GM12878 (cell line): Measurements from ENCODE around the gene OTOGL. TPM values are rescaled to one million over a fixed set of nuclear protein-coding genes. Genes with fewer than 3 reads are reported as not detected.
"Not testable (repeated sequence)": the region's sequence is repeated elsewhere in the genome, so short reads cannot be mapped to it uniquely, and the experiment has no call there.

Experiments used
- ATAC-seq: fragments of 200-7000 bp; cut with Tn5 transposase; 3 replicates; pipeline ENCODE4 v1.9.1; 2020; ENCODE audit warnings: mild to moderate bottlenecking, moderate library complexity
- BruUV-seq: library from RNA; stranded (reverse); fragments of 400-500 nt; replicated peaks from 2 replicates; lab custom pipeline; 2021; lab: Mats Ljungman, UMichigan
- CTCF ChIA-PET: fragments of 300-600 bp; sonication (Branson Sonifier 250); formaldehyde crosslinking; extraction: SDS; loops from one replicate; lab custom pipeline; 2021; ENCODE audit warnings: inconsistent platforms; lab: Yijun Ruan, JAX
- POLR2A ChIA-PET: fragments of 350-600 bp; formaldehyde crosslinking; extraction: SDS; loops from one replicate; lab custom pipeline; 2021; ENCODE audit warnings: inconsistent platforms; lab: Charles Lee
- RAD21 ChIA-PET: fragments of 300-600 bp; sonication (Branson Sonifier 250); formaldehyde crosslinking; loops from one replicate; lab custom pipeline; 2023; ENCODE audit warnings: antibody characterized with exemption; ENCODE audit not compliant: unreplicated experiment; lab: Charles Lee
- SMC1A ChIA-PET: fragments of 300-600 bp; sonication (Branson Sonifier 250); formaldehyde crosslinking; loops from one replicate; lab custom pipeline; 2023; ENCODE audit not compliant: unreplicated experiment, uncharacterized antibody; lab: Charles Lee
- DNase-seq: peaks from one replicate; pipeline ENCODE4 v3.0.0-alpha.2; 2011; ENCODE audit warnings: low read depth, low spot score
- FAIRE-seq: peaks from 3 replicates; lab custom pipeline; 2011; peaks lifted over from hg19 to GRCh38; lab: Jason Lieb, UNC
- H2AFZ ChIP-seq: 2 replicates; pipeline ENCODE4 v1.6.0; 2011; ENCODE audit warnings: low read depth, low read length, control low read depth; ENCODE audit not compliant: control insufficient read depth
- H3K27ac ChIP-seq: 2 replicates; pipeline ENCODE4 v1.5.1; 2011; ENCODE audit warnings: control low read depth; ENCODE audit not compliant: control insufficient read depth, insufficient read depth
- H3K27me3 ChIP-seq, 2 experiments: replicated peaks in 1 of 2; 2 replicates each; pipeline versions ENCODE4 v1.6.0 to v1.6.1; 2011; ENCODE audit warnings: low read length in 1 of 2; ENCODE audit not compliant: control insufficient read depth in 2 of 2, insufficient read depth in 2 of 2
- H3K36me3 ChIP-seq, 2 experiments: 2 replicates each; pipeline ENCODE4 v1.5.1; 2011; ENCODE audit warnings: low read length in 1 of 2; ENCODE audit not compliant: control insufficient read depth in 2 of 2, insufficient read depth in 2 of 2
- H3K4me1 ChIP-seq: 2 replicates; pipeline ENCODE4 v1.6.1; 2011; ENCODE audit warnings: mild to moderate bottlenecking, low read length, moderate library complexity, mixed read lengths; ENCODE audit not compliant: control insufficient read depth, insufficient read depth
- H3K4me2 ChIP-seq: 2 replicates; pipeline ENCODE4 v1.6.0; 2011; ENCODE audit warnings: control low read depth; ENCODE audit not compliant: control insufficient read depth, insufficient read depth
- H3K4me3 ChIP-seq: fragments of 200-600 bp; sonication (generic); 2 replicates; pipeline ENCODE4 v1.5.1; 2016
- H3K79me2 ChIP-seq: 2 replicates; pipeline ENCODE4 v1.6.0; 2011; ENCODE audit warnings: low read length; ENCODE audit not compliant: control insufficient read depth, insufficient read depth
- H3K9ac ChIP-seq: 2 replicates; pipeline ENCODE4 v1.8.0; 2011; ENCODE audit warnings: low read length, control low read depth, mixed read lengths; ENCODE audit not compliant: control insufficient read depth, insufficient read depth
- H3K9me3 ChIP-seq: replicated peaks from 3 replicates; pipeline ENCODE4 v1.5.1; 2011; ENCODE audit warnings: mild to moderate bottlenecking, low read length; ENCODE audit not compliant: control insufficient read depth, insufficient read depth
- H4K20me1 ChIP-seq: 2 replicates; pipeline ENCODE4 v1.6.0; 2011; ENCODE audit not compliant: control insufficient read depth, insufficient read depth
- CBX5 ChIP-seq: sonication (generic); IDR thresholded peaks from 2 replicates; pipeline ENCODE4 v1.6.1; 2016; ENCODE audit warnings: low read depth, moderate library complexity, mild to moderate bottlenecking, inconsistent platforms
- KDM1A ChIP-seq: fragments of 200-600 bp; sonication (generic); IDR thresholded peaks from 2 replicates; pipeline ENCODE4 v1.6.1; 2016; ENCODE audit warnings: borderline replicate concordance
- MTA2 ChIP-seq: fragments of 450-650 bp; IDR thresholded peaks from 2 replicates; pipeline ENCODE4 v1.6.1; 2016; ENCODE audit warnings: low read depth, mild to moderate bottlenecking, moderate library complexity
- SUZ12 ChIP-seq: fragments of 200-600 bp; sonication (generic); IDR thresholded peaks from one replicate; pipeline ENCODE4 v1.6.1; 2018; ENCODE audit warnings: antibody characterized with exemption, mild to moderate bottlenecking; ENCODE audit not compliant: unreplicated experiment
- WRNIP1 ChIP-seq: IDR thresholded peaks from 2 replicates; pipeline ENCODE4 v1.6.1; 2011; ENCODE audit warnings: low read depth, low read length, improper control_type of control experiment, borderline replicate concordance
- WGBS: methylation state at CpG from one replicate; pipeline ENCODE4 v1.1.6; 2016; ENCODE audit warnings: low lambda C conversion rate; ENCODE audit not compliant: insufficient replicate concordance, insufficient coverage; ENCODE audit errors: missing lambda C conversion rate; 5-methylcytosine and 5-hydroxymethylcytosine counted together
- in situ Hi-C: fragments of 300-500 bp; cut with MboI; formaldehyde crosslinking; loops from 9 replicates; pipeline ENCODE4 v1.14.3; 2018; ENCODE audit warnings: mixed read lengths
- intact Hi-C: fragments of 100-400 bp; cut with micrococcal nuclease; formaldehyde crosslinking; loops from one replicate; pipeline ENCODE4 v1.14.2; 2022; ENCODE audit not compliant: unreplicated experiment
- polyA plus RNA-seq, 11 experiments: library from polyadenylated mRNA; depleted of rRNA in 4 of 11; unstranded in 6 of 11; stranded (reverse) in 5 of 11; fragments of >200 nt; fragmentation: Nextera tagmentation in 4 of 11; fragmentation: Illumina TruSeq in 1 of 11; extraction: Ambion mirVana in 4 of 11; extraction: Trizol in 1 of 11; gene quantifications; 1 replicate in 1 of 11; 2 replicates in 10 of 11; pipeline versions ENCODE4 v1.2.1 to v1.2.3, GENCODE V29; 2011 to 2016; ENCODE audit warnings: inconsistent platforms in 2 of 11, missing spikeins in 2 of 11, low read depth in 1 of 11
- total RNA-seq, 4 experiments: library from RNA; depleted of rRNA in 3 of 4; stranded (reverse); fragments of >200 nt in 3 of 4; fragmentation: Illumina TruSeq in 1 of 4; extraction: Trizol in 1 of 4; gene quantifications; 2 replicates each; pipeline versions ENCODE4 v1.2.1 to v1.2.3, GENCODE V29; 2013 to 2021
- TF ChIP-seq, protein P1 (sequence below): IDR thresholded peaks from 2 replicates; pipeline ENCODE4 v1.6.1; 2011; ENCODE audit warnings: borderline replicate concordance, low read depth, mild to moderate bottlenecking, moderate library complexity, low read length; ENCODE audit not compliant: insufficient read depth, poor library complexity, severe bottlenecking
- TF ChIP-seq, protein P2 (sequence below): fragments of 450-650 bp; IDR thresholded peaks from 2 replicates; pipeline ENCODE4 v1.6.1; 2016; ENCODE audit warnings: mild to moderate bottlenecking, moderate library complexity, borderline replicate concordance
- TF ChIP-seq, protein P3 (sequence below): fragments of 450-650 bp; IDR thresholded peaks from 2 replicates; pipeline ENCODE4 v1.6.1; 2017; ENCODE audit warnings: antibody characterized with exemption, mild to moderate bottlenecking, moderate library complexity

OTOGL gene
- total and polyA plus RNA-seq, 10 of the 15 experiments (the other 5 are each of a cell fraction or from before 2014, with no cell fraction given), result 0.04 to 3.7 (median 0.27) TPM

DNA sequence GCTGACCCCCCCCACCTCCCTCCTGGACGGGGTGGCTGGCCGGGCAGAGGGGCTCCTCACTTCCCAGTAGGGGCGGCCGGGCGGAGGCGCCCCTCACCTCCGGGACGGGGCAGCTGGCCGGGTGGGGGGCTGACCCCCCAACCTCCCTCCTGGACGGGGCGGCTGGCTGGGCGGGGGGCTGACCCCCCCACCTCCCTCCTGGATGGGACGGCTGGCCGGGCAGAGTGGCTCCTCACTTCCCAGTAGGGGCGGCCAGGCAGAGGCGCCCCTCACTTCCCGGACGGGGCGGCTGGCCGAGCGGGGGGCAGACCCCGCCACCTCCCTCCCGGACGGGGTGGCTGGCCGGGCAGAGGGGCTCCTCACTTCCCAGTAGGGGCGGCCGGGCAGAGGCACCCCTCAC, 208.1 kb downstream of the OTOGL start:
- H4K20me1 ChIP-seq, H3K4me3 ChIP-seq, H3K36me3 ChIP-seq, H3K79me2 ChIP-seq, H3K9ac ChIP-seq, intact Hi-C loops, H3K27ac ChIP-seq, H3K4me1 ChIP-seq, POLR2A ChIA-PET, CTCF ChIA-PET, ATAC-seq, H2AFZ ChIP-seq, H3K27me3 ChIP-seq, H3K9me3 ChIP-seq, DNase-seq, BruUV-seq, FAIRE-seq, H3K4me2 ChIP-seq, in situ Hi-C loops, RAD21 ChIA-PET, SMC1A ChIA-PET: not testable (repeated sequence)
- 82% methylated on average over 2 of the region's 27 CpGs for WGBS

DNA sequence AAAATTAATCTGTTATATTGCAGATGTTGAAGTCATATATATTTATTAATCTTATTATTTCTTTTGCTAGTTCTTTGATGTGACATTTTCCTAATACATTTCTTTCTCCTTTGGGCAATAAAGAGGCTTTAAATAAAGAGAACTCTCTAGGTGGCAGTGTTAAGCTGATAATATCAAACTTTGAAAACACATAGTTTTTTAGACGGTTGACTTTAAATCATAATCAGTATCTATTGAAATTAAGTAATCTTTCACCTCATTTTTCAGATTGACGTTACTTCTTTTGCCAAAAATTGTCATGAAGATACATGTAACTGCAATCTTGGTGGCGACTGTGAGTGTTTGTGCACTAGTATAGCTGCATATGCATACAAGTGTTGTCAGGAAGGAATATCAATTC, 213.9 kb downstream of the OTOGL start:
- POLR2A ChIA-PET, result no interaction called here
- Histone ChIP-seq H3K27me3 (no peaks in the 10 kb centered on the region), H2AFZ (no peak overlapping the region), H3K9ac (no peak overlapping the region), H3K4me2 (no peak overlapping the region), H3K79me2 (no peaks in the 10 kb centered on the region), H4K20me1 (no peaks in the 10 kb centered on the region), H3K27ac (no peak overlapping the region), H3K9me3 (no peaks in the 10 kb centered on the region), H3K36me3 (no peaks in the 10 kb centered on the region), H3K4me3 (no peak overlapping the region), H3K4me1 (no peaks in the 10 kb centered on the region)
- FAIRE-seq, result no peak
- WGBS, result 50% methylated on average over 3 of the region's 3 CpGs
- SMC1A ChIA-PET, result interaction anchor here (1.0 to 2.2 kb wide), 3 partner anchors 11 to 247 kb away, joined by 3 to 6 read pairs (median 3); no protein-coding TSS in a partner anchor
- in situ Hi-C loops (no loop called here), intact Hi-C loops (no loop called here)
- DNase-seq, result no peak
- ATAC-seq, result no peak
- CTCF ChIA-PET, result interaction anchor here (0.7 to 1.0 kb wide), 2 partner anchors 13 to 19 kb away, joined by 3 to 8 read pairs; no protein-coding TSS in a partner anchor
- no TSS peak for BruUV-seq
- RAD21 ChIA-PET, result no interaction called here
- TF ChIP-seq KDM1A, result no peak
- TF ChIP-seq MTA2, result no peak
- TF ChIP-seq, protein P1, sequence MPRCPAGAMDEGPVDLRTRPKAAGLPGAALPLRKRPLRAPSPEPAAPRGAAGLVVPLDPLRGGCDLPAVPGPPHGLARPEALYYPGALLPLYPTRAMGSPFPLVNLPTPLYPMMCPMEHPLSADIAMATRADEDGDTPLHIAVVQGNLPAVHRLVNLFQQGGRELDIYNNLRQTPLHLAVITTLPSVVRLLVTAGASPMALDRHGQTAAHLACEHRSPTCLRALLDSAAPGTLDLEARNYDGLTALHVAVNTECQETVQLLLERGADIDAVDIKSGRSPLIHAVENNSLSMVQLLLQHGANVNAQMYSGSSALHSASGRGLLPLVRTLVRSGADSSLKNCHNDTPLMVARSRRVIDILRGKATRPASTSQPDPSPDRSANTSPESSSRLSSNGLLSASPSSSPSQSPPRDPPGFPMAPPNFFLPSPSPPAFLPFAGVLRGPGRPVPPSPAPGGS, result no peak
- TF ChIP-seq, protein P2, sequence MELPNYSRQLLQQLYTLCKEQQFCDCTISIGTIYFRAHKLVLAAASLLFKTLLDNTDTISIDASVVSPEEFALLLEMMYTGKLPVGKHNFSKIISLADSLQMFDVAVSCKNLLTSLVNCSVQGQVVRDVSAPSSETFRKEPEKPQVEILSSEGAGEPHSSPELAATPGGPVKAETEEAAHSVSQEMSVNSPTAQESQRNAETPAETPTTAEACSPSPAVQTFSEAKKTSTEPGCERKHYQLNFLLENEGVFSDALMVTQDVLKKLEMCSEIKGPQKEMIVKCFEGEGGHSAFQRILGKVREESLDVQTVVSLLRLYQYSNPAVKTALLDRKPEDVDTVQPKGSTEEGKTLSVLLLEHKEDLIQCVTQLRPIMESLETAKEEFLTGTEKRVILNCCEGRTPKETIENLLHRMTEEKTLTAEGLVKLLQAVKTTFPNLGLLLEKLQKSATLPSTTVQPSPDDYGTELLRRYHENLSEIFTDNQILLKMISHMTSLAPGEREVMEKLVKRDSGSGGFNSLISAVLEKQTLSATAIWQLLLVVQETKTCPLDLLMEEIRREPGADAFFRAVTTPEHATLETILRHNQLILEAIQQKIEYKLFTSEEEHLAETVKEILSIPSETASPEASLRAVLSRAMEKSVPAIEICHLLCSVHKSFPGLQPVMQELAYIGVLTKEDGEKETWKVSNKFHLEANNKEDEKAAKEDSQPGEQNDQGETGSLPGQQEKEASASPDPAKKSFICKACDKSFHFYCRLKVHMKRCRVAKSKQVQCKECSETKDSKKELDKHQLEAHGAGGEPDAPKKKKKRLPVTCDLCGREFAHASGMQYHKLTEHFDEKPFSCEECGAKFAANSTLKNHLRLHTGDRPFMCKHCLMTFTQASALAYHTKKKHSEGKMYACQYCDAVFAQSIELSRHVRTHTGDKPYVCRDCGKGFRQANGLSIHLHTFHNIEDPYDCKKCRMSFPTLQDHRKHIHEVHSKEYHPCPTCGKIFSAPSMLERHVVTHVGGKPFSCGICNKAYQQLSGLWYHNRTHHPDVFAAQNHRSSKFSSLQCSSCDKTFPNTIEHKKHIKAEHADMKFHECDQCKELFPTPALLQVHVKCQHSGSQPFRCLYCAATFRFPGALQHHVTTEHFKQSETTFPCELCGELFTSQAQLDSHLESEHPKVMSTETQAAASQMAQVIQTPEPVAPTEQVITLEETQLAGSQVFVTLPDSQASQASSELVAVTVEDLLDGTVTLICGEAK, result no peak
- TF ChIP-seq WRNIP1, result no peak
- TF ChIP-seq, protein P3, sequence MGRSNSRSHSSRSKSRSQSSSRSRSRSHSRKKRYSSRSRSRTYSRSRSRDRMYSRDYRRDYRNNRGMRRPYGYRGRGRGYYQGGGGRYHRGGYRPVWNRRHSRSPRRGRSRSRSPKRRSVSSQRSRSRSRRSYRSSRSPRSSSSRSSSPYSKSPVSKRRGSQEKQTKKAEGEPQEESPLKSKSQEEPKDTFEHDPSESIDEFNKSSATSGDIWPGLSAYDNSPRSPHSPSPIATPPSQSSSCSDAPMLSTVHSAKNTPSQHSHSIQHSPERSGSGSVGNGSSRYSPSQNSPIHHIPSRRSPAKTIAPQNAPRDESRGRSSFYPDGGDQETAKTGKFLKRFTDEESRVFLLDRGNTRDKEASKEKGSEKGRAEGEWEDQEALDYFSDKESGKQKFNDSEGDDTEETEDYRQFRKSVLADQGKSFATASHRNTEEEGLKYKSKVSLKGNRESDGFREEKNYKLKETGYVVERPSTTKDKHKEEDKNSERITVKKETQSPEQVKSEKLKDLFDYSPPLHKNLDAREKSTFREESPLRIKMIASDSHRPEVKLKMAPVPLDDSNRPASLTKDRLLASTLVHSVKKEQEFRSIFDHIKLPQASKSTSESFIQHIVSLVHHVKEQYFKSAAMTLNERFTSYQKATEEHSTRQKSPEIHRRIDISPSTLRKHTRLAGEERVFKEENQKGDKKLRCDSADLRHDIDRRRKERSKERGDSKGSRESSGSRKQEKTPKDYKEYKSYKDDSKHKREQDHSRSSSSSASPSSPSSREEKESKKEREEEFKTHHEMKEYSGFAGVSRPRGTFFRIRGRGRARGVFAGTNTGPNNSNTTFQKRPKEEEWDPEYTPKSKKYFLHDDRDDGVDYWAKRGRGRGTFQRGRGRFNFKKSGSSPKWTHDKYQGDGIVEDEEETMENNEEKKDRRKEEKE, result no peak
- no peak for TF ChIP-seq CBX5
- no peak for TF ChIP-seq SUZ12
